Sciatic nerve (tissue), 2 donors: ENCODE data around the gene ALDH16A1. TPM values are rescaled to one million over a fixed set of nuclear protein-coding genes. Genes with fewer than 3 reads are reported as not detected.
"Not testable (repeated sequence)": the region's sequence is repeated elsewhere in the genome, so short reads cannot be mapped to it uniquely, and the experiment has no call there.

Experiments used
- ATAC-seq: fragments of 200-7000 bp; cut with Tn5 transposase; one replicate; pipeline ENCODE4 v1.9.1; 2020; ENCODE audit warnings: mild to moderate bottlenecking, moderate library complexity
- DNase-seq: peaks from one replicate; pipeline ENCODE4 v3.0.0-alpha.2; 2020; ENCODE audit warnings: low spot score
- intact Hi-C: fragments of 100-400 bp; cut with DNase I; formaldehyde crosslinking; loops from one replicate; pipeline ENCODE4 v1.14.2; 2022
- total RNA-seq: library from RNA; stranded (reverse); fragmentation: NEBNext Ultra II Directional; extraction: Animal tissue kit (Norgen Biotek cat#: 25700); gene quantifications from one replicate; pipeline ENCODE4 v1.2.1, GENCODE V29; 2021
- donor health status: DM: no; HTN: no; CAD: no.
- donor health status: DM: no; HTN: no; CAD: no.

The ALDH16A1 gene
- total RNA-seq, 1 donor from 2014 or later = 23.0 TPM

GRCh38 chr19:49453757-49454240, 774 bp downstream of the ALDH16A1 start:
- intact Hi-C loops = loop anchor here (5.0 kb wide), 2 partner anchors 214 to 1911 kb away; partner anchors contain the start of genes BCL2L12 and IRF3
- DNase-seq = no peak
- no peak for ATAC-seq

GRCh38 chr19:49455773-49456172, 2.7 kb downstream of the ALDH16A1 start:
- intact Hi-C loops = no loop called here
- ATAC-seq (no peak), DNase-seq (no peak)

GRCh38 chr19:49456326-49456725, 3.3 kb downstream of the ALDH16A1 start:
- no peak for DNase-seq
- intact Hi-C loops = no loop called here
- no peak for ATAC-seq

GRCh38 chr19:49458567-49458903, 5.5 kb downstream of the ALDH16A1 start:
- intact Hi-C loops = no loop called here
- ATAC-seq (no peak), DNase-seq (no peak)

GRCh38 chr19:49459388-49459787, 6.4 kb downstream of the ALDH16A1 start:
- no peak for ATAC-seq

GRCh38 chr19:49461130-49461529, 8.1 kb downstream of the ALDH16A1 start:
- DNase-seq, ATAC-seq, intact Hi-C loops: not testable (repeated sequence)

More at GRCh38 chr19:49459388-49459787, 6.4 kb downstream of the ALDH16A1 start:
- no peak for DNase-seq
- intact Hi-C loops = no loop called here

- no peak for DNase-seq
- intact Hi-C loops = no loop called here
- ATAC-seq = no peak
Measured at GRCh38 chr19:49461656-49462055, 8.6 kb downstream of the ALDH16A1 start.

GRCh38 chr19:49462492-49462891, 9.5 kb downstream of the ALDH16A1 start:
- intact Hi-C loops = no loop called here

GRCh38 chr19:49463960-49464740, 11.1 kb downstream of the ALDH16A1 start:
- ATAC-seq = no peak
- DNase-seq = no peak
- intact Hi-C loops = no loop called here

More at GRCh38 chr19:49462492-49462891, 9.5 kb downstream of the ALDH16A1 start:
- no peak for ATAC-seq
- no peak for DNase-seq

- DNase-seq (no peak), ATAC-seq (no peak)
- intact Hi-C loops = no loop called here
Measured at GRCh38 chr19:49465371-49465770, 12.3 kb downstream of the ALDH16A1 start.

- ATAC-seq = no peak
- intact Hi-C loops = no loop called here
- no peak for DNase-seq
Measured at GRCh38 chr19:49468199-49468598, 15.2 kb downstream of the ALDH16A1 start.

- intact Hi-C loops = no loop called here
- ATAC-seq = peak; percentile 89
- peak; percentile 81 for DNase-seq
Measured at GRCh38 chr19:49468746-49469447, 15.9 kb downstream of the ALDH16A1 start.

- ATAC-seq = no peak
- intact Hi-C loops = no loop called here
- no peak for DNase-seq
Measured at GRCh38 chr19:49469828-49470614, 17.0 kb downstream of the ALDH16A1 start.

GRCh38 chr19:49470615-49470978, 17.6 kb downstream of the ALDH16A1 start:
- ATAC-seq (no peak), DNase-seq (no peak)
- intact Hi-C loops = no loop called here

GRCh38 chr19:49472936-49473335, 19.9 kb downstream of the ALDH16A1 start:
- no peak for ATAC-seq
- no peak for DNase-seq
- intact Hi-C loops = no loop called here

GRCh38 chr19:49473501-49473867, 20.5 kb downstream of the ALDH16A1 start:
- intact Hi-C loops, DNase-seq, ATAC-seq: not testable (repeated sequence)

- ATAC-seq (peak; percentile 80), DNase-seq (peak; percentile 88)
- intact Hi-C loops = no loop called here
Measured at GRCh38 chr19:49473868-49474541, 21.0 kb downstream of the ALDH16A1 start, which contains the start of gene FLT3LG. Gene FLT3LG, plus strand, starts transcription at chr19:49474215. Its CDS starts 425 bp downstream, at chr19:49474640.

- DNase-seq (no peak), ATAC-seq (peak; percentile 2)
- intact Hi-C loops = no loop called here
Measured at GRCh38 chr19:49474542-49474924, 21.5 kb downstream of the ALDH16A1 start.
